Astrocyte (in vitro differentiated cells and primary cell): ENCODE results near the gene KCP.

Experiments used
- CTCF ChIP-seq: IDR thresholded peaks from 2 replicates; pipeline ENCODE4 v1.5.1; 2011; ENCODE audit warnings: low read depth, mild to moderate bottlenecking, inconsistent platforms, low read length, moderate library complexity; ENCODE audit not compliant: insufficient read depth
- EZH2 ChIP-seq: IDR thresholded peaks from 2 replicates; pipeline ENCODE4 v1.6.1; 2012; ENCODE audit warnings: mild to moderate bottlenecking, low read length, inconsistent platforms; ENCODE audit not compliant: insufficient read depth

DNA sequence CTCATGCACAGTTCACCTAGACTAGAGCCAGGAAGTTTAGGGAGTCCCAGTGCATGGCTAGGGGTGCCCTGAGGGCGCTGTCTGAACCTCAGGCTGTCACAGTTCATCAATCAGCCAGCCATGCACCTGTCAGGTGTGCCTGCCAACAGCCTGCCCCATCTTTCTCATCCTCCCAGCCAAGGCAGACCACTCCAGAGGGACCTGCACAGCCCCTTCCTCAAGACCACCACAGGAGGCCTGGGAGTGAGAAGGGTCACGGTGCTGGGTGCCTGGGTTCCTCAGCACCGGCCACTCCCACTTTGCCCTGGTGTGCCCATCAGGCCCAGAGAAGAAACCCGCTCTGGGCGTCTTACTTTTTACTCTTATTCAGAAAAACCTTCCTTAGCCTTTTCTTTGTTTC is 39.5 kb downstream of the KCP start:
- TF ChIP-seq CTCF: no peak
- no peak for TF ChIP-seq EZH2
